Measurements from ENCODE around the gene SCARB1. TPM values are rescaled to one million over a fixed set of nuclear protein-coding genes. Genes with fewer than 3 reads are reported as not detected.

Gene SCARB1
- total RNA-seq, 2 experiments from 2014 or later = 36.2 to 38.1 TPM

- H3K27ac Mint-ChIP-seq = no peak overlapping the region
- H3K4me3 Mint-ChIP-seq = no peak overlapping the region
- DNase-seq (no peak), ATAC-seq (no peak)
- CTCF ChIA-PET = interaction anchor here (0.7 to 1.8 kb wide), 3 partner anchors 11 to 38 kb away, joined by 3 to 7 read pairs (median 3); no protein-coding TSS in a partner anchor
- intact Hi-C loops (cut with micrococcal nuclease) = no loop called here
- no peaks in the 10 kb centered on the region for H3K27me3 Mint-ChIP-seq
- H3K36me3 Mint-ChIP-seq (ENCODE audit: low read depth) = no peaks in the 10 kb centered on the region
- POLR2A ChIA-PET = no interaction called here
- no peaks in the 10 kb centered on the region for H3K9me3 Mint-ChIP-seq
- peaks cover 17% of the 10 kb centered on the region for H3K4me1 Mint-ChIP-seq (ENCODE audit: low read depth)
- no peak for TF ChIP-seq CTCF (IDR thresholded peaks at IDR 0.05)
Measured at GRCh38 chr12:124733086-124733485, 130.6 kb downstream of the SCARB1 start.

- ATAC-seq = no peak
- CTCF ChIA-PET = interaction anchor here (0.7 to 1.8 kb wide), 3 partner anchors 10 to 39 kb away, joined by 3 to 7 read pairs (median 3); no protein-coding TSS in a partner anchor
- no peak for DNase-seq
- POLR2A ChIA-PET = no interaction called here
- intact Hi-C loops (cut with micrococcal nuclease) = no loop called here
- Mint-ChIP-seq H3K9me3 (no peaks in the 10 kb centered on the region), H3K4me1 (ENCODE audit: low read depth) (peaks cover 17% of the 10 kb centered on the region), H3K27me3 (no peaks in the 10 kb centered on the region), H3K4me3 (no peak overlapping the region), H3K27ac (no peak overlapping the region), H3K36me3 (ENCODE audit: low read depth) (no peaks in the 10 kb centered on the region)
- no peak for TF ChIP-seq CTCF (IDR thresholded peaks at IDR 0.05)
Measured at GRCh38 chr12:124732275-124733075, 131.2 kb downstream of the SCARB1 start.

- Mint-ChIP-seq H3K9me3 (no peaks in the 10 kb centered on the region), H3K4me3 (no peak overlapping the region), H3K4me1 (ENCODE audit: low read depth) (peaks cover 15% of the 10 kb centered on the region), H3K27ac (no peak overlapping the region), H3K36me3 (ENCODE audit: low read depth) (no peaks in the 10 kb centered on the region), H3K27me3 (no peaks in the 10 kb centered on the region)
- intact Hi-C loops (cut with micrococcal nuclease) = no loop called here
- TF ChIP-seq CTCF (IDR thresholded peaks at IDR 0.05) = no peak
- CTCF ChIA-PET = interaction anchor here (1.1 to 1.8 kb wide), 3 partner anchors 10 to 40 kb away, joined by 3 to 7 read pairs (median 3); no protein-coding TSS in a partner anchor
- POLR2A ChIA-PET = no interaction called here
- no peak for ATAC-seq
- no peak for DNase-seq
Measured at GRCh38 chr12:124731869-124732268, 131.8 kb downstream of the SCARB1 start.

GRCh38 chr12:124730455-124730932 lies 133.2 kb downstream of the SCARB1 start:
- Mint-ChIP-seq H3K4me3 (no peak overlapping the region), H3K36me3 (ENCODE audit: low read depth) (no peaks in the 10 kb centered on the region), H3K9me3 (no peaks in the 10 kb centered on the region), H3K4me1 (ENCODE audit: low read depth) (peaks cover 7% of the 10 kb centered on the region), H3K27ac (no peak overlapping the region), H3K27me3 (no peaks in the 10 kb centered on the region)
- ChIA-PET CTCF (interaction anchor here (1.1 to 1.2 kb wide), 2 partner anchors 28 to 37 kb away, joined by 3 read pairs; no protein-coding TSS in a partner anchor), POLR2A (no interaction called here)
- intact Hi-C loops (cut with micrococcal nuclease) = no loop called here
- no peak for TF ChIP-seq CTCF (IDR thresholded peaks at IDR 0.05)
- ATAC-seq = no peak
- no peak for DNase-seq

- TF ChIP-seq CTCF (IDR thresholded peaks at IDR 0.05) = no peak
- Mint-ChIP-seq H3K27me3 (no peaks in the 10 kb centered on the region), H3K4me1 (ENCODE audit: low read depth) (no peaks in the 10 kb centered on the region), H3K36me3 (ENCODE audit: low read depth) (no peaks in the 10 kb centered on the region), H3K27ac (no peak overlapping the region), H3K9me3 (no peaks in the 10 kb centered on the region), H3K4me3 (no peak overlapping the region)
- intact Hi-C loops (cut with micrococcal nuclease) = no loop called here
- ATAC-seq (no peak), DNase-seq (no peak)
- ChIA-PET POLR2A (no interaction called here), CTCF (interaction anchor here (1.0 kb wide), 1 partner anchor 32 kb away, joined by 3 read pairs; no protein-coding TSS in a partner anchor)
Measured at GRCh38 chr12:124727922-124728321, 135.7 kb downstream of the SCARB1 start.
